Keratinocyte (primary cell): ENCODE data around the gene B3GALT6.

ENCODE experiments used
- EZH2 ChIP-seq: IDR thresholded peaks from one replicate; pipeline ENCODE4 v1.6.1; 2012; ENCODE audit warnings: inconsistent platforms, mild to moderate bottlenecking, low read length, moderate library complexity
- TF ChIP-seq, protein P1 (sequence below), 3 experiments: IDR thresholded peaks in 1 of 3; conservative IDR thresholded peaks in 1 of 3; optimal IDR thresholded peaks in 1 of 3; 2 replicates in 2 of 3; 3 replicates in 1 of 3; pipeline versions ENCODE3 to v1.5.1; 2011; ENCODE audit warnings: low read length in 3 of 3, mild to moderate bottlenecking in 3 of 3, moderate library complexity in 2 of 3, control low read depth in 1 of 3, inconsistent platforms in 1 of 3; ENCODE audit not compliant: insufficient read depth in 2 of 3; ENCODE audit errors: extremely low read depth in 1 of 3

DNA sequence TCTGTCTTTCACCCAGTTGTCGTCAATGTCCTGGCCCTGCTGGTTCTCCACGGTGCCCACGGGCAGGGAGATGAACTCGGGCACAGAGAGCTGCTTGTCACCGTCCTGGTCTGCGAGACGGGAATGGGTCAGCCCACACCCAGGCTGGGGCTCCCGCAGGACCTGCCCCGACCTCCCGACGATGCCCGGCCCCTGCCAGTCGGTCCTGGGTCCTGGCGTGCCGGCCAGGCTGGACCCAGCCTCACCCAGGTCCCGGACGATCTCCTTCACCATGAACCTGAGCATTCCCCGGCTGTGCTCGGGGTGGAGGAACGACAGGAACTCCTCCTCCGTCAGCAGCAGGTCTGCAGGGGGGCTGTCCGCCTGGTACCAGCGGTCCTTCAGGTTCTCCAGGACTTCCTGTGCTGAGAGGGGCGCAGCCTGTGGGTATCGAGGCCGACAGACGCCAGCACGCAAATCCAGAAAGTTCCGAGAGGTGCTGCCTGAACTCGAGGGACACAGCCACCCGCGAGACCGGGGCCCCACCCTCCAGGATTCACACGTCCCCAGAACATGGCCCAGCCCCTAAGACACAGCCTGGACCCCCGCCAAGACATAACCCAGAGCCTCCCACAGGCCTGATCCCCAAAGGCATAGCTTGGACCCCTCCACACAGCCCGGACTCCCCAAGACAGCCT is 13.4 kb upstream of the B3GALT6 start:
- TF ChIP-seq, protein P1, sequence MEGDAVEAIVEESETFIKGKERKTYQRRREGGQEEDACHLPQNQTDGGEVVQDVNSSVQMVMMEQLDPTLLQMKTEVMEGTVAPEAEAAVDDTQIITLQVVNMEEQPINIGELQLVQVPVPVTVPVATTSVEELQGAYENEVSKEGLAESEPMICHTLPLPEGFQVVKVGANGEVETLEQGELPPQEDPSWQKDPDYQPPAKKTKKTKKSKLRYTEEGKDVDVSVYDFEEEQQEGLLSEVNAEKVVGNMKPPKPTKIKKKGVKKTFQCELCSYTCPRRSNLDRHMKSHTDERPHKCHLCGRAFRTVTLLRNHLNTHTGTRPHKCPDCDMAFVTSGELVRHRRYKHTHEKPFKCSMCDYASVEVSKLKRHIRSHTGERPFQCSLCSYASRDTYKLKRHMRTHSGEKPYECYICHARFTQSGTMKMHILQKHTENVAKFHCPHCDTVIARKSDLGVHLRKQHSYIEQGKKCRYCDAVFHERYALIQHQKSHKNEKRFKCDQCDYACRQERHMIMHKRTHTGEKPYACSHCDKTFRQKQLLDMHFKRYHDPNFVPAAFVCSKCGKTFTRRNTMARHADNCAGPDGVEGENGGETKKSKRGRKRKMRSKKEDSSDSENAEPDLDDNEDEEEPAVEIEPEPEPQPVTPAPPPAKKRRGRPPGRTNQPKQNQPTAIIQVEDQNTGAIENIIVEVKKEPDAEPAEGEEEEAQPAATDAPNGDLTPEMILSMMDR (optimal IDR thresholded peaks at IDR 0.05 in 1 of 3, IDR thresholded peaks at IDR 0.05 in 1 of 3, conservative IDR thresholded peaks at IDR 0.05 in 1 of 3; ENCODE audit: extremely low read depth in 1 of 3, insufficient read depth in 2 of 3, low read length in 3 of 3) = no peak
- no peak for TF ChIP-seq EZH2
